K562 (cell line): ENCODE results near the gene RNF41. TPM values are rescaled to one million over a fixed set of nuclear protein-coding genes. Genes with fewer than 3 reads are reported as not detected.

ENCODE experiments used
- CHD7 ChIP-seq: fragments of 200-600 bp; sonication (generic); IDR thresholded peaks from one replicate; pipeline ENCODE4 v1.6.1; 2012; ENCODE audit warnings: mild to moderate bottlenecking, low read depth, low read length, inconsistent platforms
- NCOA1 ChIP-seq: fragments of 450-650 bp; IDR thresholded peaks from 2 replicates; pipeline ENCODE4 v1.6.1; 2016; ENCODE audit warnings: low read depth
- NR4A1 ChIP-seq, 2 experiments: fragments of 250-450 bp in 1 of 2; fragments of 450-650 bp in 1 of 2; sonication (Bioruptor Pico) in 1 of 2; IDR thresholded peaks; 2 replicates each; pipeline versions ENCODE4 v1.4.0 to v1.6.1; 2016 to 2020; ENCODE audit warnings: mild to moderate bottlenecking in 2 of 2, missing compliant biosample characterization in 1 of 2, missing genetic modification characterization in 1 of 2, moderate library complexity in 1 of 2
- PRDM10 ChIP-seq: fragments of 450-650 bp; IDR thresholded peaks from 2 replicates; pipeline ENCODE4 v1.6.1; 2018; ENCODE audit not compliant: partially characterized antibody
- PREB ChIP-seq: sonication (generic); formaldehyde crosslinking; IDR thresholded peaks from 2 replicates; pipeline ENCODE4 v1.8.1; 2023; ENCODE audit warnings: mild to moderate bottlenecking, missing genetic modification reagents
- PTRF ChIP-seq: fragments of 450-650 bp; IDR thresholded peaks from 2 replicates; pipeline ENCODE4 v1.6.1; 2016; ENCODE audit warnings: mild to moderate bottlenecking, missing genetic modification characterization, missing compliant biosample characterization
- ZHX1 ChIP-seq: fragments of 150-350 bp; conservative IDR thresholded peaks from 2 replicates; pipeline ENCODE4 v1.6.1; 2014; ENCODE audit warnings: low read length
- ZKSCAN8 ChIP-seq: fragments of 200-800 bp; sonication (Bioruptor generic); IDR thresholded peaks from 2 replicates; pipeline ENCODE4 v1.6.1; 2016; ENCODE audit warnings: missing genetic modification characterization, missing compliant biosample characterization
- ZNF77 ChIP-seq: fragments of 250-450 bp; sonication (Bioruptor Pico); IDR thresholded peaks from 2 replicates; pipeline ENCODE4 v1.5.0; 2020
- polyA plus RNA-seq, 8 experiments: library from polyadenylated mRNA; depleted of rRNA in 4 of 8; stranded (reverse) in 5 of 8; unstranded in 3 of 8; fragments of >200 nt; fragmentation: Nextera tagmentation in 2 of 8; fragmentation: Illumina TruSeq in 1 of 8; extraction: Ambion mirVana in 2 of 8; extraction: Trizol in 1 of 8; gene quantifications; 2 replicates each; pipeline versions ENCODE4 v1.2.1 to v1.2.3, GENCODE V29; 2011 to 2014; ENCODE audit warnings: inconsistent platforms in 1 of 8, missing spikeins in 1 of 8
- total RNA-seq, 7 experiments: library from RNA; depleted of rRNA in 6 of 7; stranded (reverse); fragments of >200 nt in 6 of 7; fragmentation: Illumina TruSeq in 2 of 7; extraction: Trizol in 2 of 7; gene quantifications; 2 replicates each; pipeline versions ENCODE4 v1.2.1 to v1.2.3, GENCODE V29; 2011 to 2021; ENCODE audit warnings: low replicate concordance in 1 of 7

The RNF41 gene
- total and polyA plus RNA-seq, 9 of the 15 experiments (the other 6 are each of a cell fraction or from before 2014, with no cell fraction given) = 28.2 to 46.8 (median 33.8) TPM

- TF ChIP-seq PRDM10 = no peak
- TF ChIP-seq ZKSCAN8 (CRISPR knock-in tag) = no peak
- TF ChIP-seq PTRF (tag) = no peak
- TF ChIP-seq NCOA1 = no peak
- no peak for TF ChIP-seq ZNF77 (CRISPR knock-in tag)
- TF ChIP-seq CHD7 = no peak
- TF ChIP-seq NR4A1 (CRISPR knock-in tag; IDR thresholded peaks at IDR 0.05) = no peak
- TF ChIP-seq NR4A1 (tag; IDR thresholded peaks at IDR 0.05) = no peak
- no peak for TF ChIP-seq ZHX1
- TF ChIP-seq PREB (CRISPR knock-in tag) = no peak
These were observed 35.3 kb upstream of the RNF41 start (continued) for GRCh38 chr12:56257071-56257470.
